Neural cell (in vitro differentiated cells): ENCODE results near the gene NAGK. TPM values are rescaled to one million over a fixed set of nuclear protein-coding genes. Genes with fewer than 3 reads are reported as not detected.

Experiments
- H2AFZ ChIP-seq: fragments of 200-600, 300-800 bp; sonication (generic), shearing (Covaris generic); 2 replicates; pipeline ENCODE4 v1.6.0; 2014; ENCODE audit warnings: low read depth, mild to moderate bottlenecking, antibody characterized with exemption, low read length, moderate library complexity
- H3F3A ChIP-seq: fragments of 200-600 bp; shearing (Covaris generic); 2 replicates; pipeline ENCODE4 v1.6.1; 2016; ENCODE audit warnings: mild to moderate bottlenecking, moderate library complexity, mixed read lengths, antibody characterized with exemption, low read length; ENCODE audit not compliant: insufficient read depth, poor library complexity, severe bottlenecking
- H3K27ac ChIP-seq: fragments of 200-600, 300-800 bp; sonication (generic), shearing (Covaris generic); 2 replicates; pipeline ENCODE4 v1.5.1; 2014; ENCODE audit warnings: mild to moderate bottlenecking, low read length, moderate library complexity
- H3K27me3 ChIP-seq: fragments of 300-800, 200-600 bp; sonication (generic), shearing (Covaris generic); 2 replicates; pipeline ENCODE4 v1.6.0; 2014; ENCODE audit warnings: mild to moderate bottlenecking, low read depth, low read length, moderate library complexity; ENCODE audit not compliant: insufficient read depth
- H3K36me3 ChIP-seq: fragments of 300-800, 200-600 bp; sonication (generic), shearing (Covaris generic); 2 replicates; pipeline ENCODE4 v1.5.1; 2014; ENCODE audit warnings: mild to moderate bottlenecking, antibody characterized with exemption, low read length, moderate library complexity; ENCODE audit not compliant: insufficient read depth
- H3K4me2 ChIP-seq: fragments of 300-800, 200-600 bp; sonication (generic), shearing (Covaris generic); 2 replicates; pipeline ENCODE4 v1.6.0; 2014; ENCODE audit warnings: mild to moderate bottlenecking, low read length
- H3K4me3 ChIP-seq: fragments of 300-800, 200-600 bp; sonication (generic), shearing (Covaris generic); 2 replicates; pipeline ENCODE4 v1.5.1; 2014; ENCODE audit warnings: mild to moderate bottlenecking, low read length, moderate library complexity
- H3K79me2 ChIP-seq: fragments of 200-600 bp; shearing (Covaris generic); replicated peaks from 2 replicates; pipeline ENCODE4 v1.6.0; 2014; ENCODE audit warnings: mild to moderate bottlenecking, low read length, moderate library complexity; ENCODE audit not compliant: insufficient read depth
- H3K9ac ChIP-seq: fragments of 300-800, 200-600 bp; sonication (generic), shearing (Covaris generic); 2 replicates; pipeline ENCODE4 v1.6.1; 2016; ENCODE audit warnings: mild to moderate bottlenecking, low read length, mixed read lengths
- H3K9me2 ChIP-seq: fragments of 200-600 bp; shearing (Covaris generic); 2 replicates; pipeline ENCODE4 v1.6.1; 2016; ENCODE audit warnings: mild to moderate bottlenecking, low read length, mixed read lengths; ENCODE audit not compliant: insufficient read depth
- H3K9me3 ChIP-seq: fragments of 200-600, 300-800 bp; sonication (generic), shearing (Covaris generic); 2 replicates; pipeline ENCODE4 v1.6.1; 2016; ENCODE audit warnings: mild to moderate bottlenecking, mixed run types, low read length, moderate library complexity, mixed read lengths
- H4K20me1 ChIP-seq: fragments of 200-600 bp; shearing (Covaris generic); 2 replicates; pipeline ENCODE4 v1.6.1; 2016; ENCODE audit warnings: mild to moderate bottlenecking, mixed run types; ENCODE audit not compliant: insufficient read depth
- EP300 ChIP-seq: fragments of 450-650 bp; conservative IDR thresholded peaks from 2 replicates; pipeline ENCODE4 v1.6.1; 2014; ENCODE audit warnings: antibody characterized with exemption, mild to moderate bottlenecking, moderate library complexity; ENCODE audit not compliant: poor library complexity, severe bottlenecking
- EZH2 ChIP-seq: fragments of 200-600, 300-800 bp; shearing (Covaris generic), sonication (generic); IDR thresholded peaks from 2 replicates; pipeline ENCODE4 v1.6.1; 2014; ENCODE audit warnings: antibody characterized with exemption, low read length, borderline replicate concordance, mild to moderate bottlenecking; ENCODE audit not compliant: insufficient read depth, poor library complexity, severe bottlenecking
- MXI1 ChIP-seq: fragments of 450-650 bp; conservative IDR thresholded peaks from 2 replicates; pipeline ENCODE4 v1.6.1; 2014; ENCODE audit warnings: antibody characterized with exemption, mild to moderate bottlenecking; ENCODE audit not compliant: poor library complexity, severe bottlenecking
- POLR2AphosphoS5 ChIP-seq: IDR thresholded peaks from 2 replicates; pipeline ENCODE4 v1.6.1; 2012
- RAD21 ChIP-seq: fragments of 450-650 bp; conservative IDR thresholded peaks from 2 replicates; pipeline ENCODE4 v1.6.1; 2014; ENCODE audit warnings: antibody characterized with exemption, mild to moderate bottlenecking, moderate library complexity
- REST ChIP-seq: IDR thresholded peaks from 2 replicates; pipeline ENCODE4 v1.6.1; 2012; ENCODE audit warnings: borderline replicate concordance
- SMC3 ChIP-seq: fragments of 450-650 bp; conservative IDR thresholded peaks from 2 replicates; pipeline ENCODE4 v1.6.1; 2014; ENCODE audit warnings: antibody characterized with exemption, mild to moderate bottlenecking, moderate library complexity; ENCODE audit not compliant: poor library complexity
- TAF1 ChIP-seq: IDR thresholded peaks from 2 replicates; pipeline ENCODE4 v1.6.1; 2012; ENCODE audit warnings: low read depth
- polyA plus RNA-seq: library from polyadenylated mRNA; depleted of rRNA; stranded (reverse); fragments of >200 nt; gene quantifications from 2 replicates; pipeline ENCODE4 v1.2.3, GENCODE V29; 2014
- TF ChIP-seq, protein P1 (sequence below): fragments of 450-650 bp; IDR thresholded peaks from 2 replicates; pipeline ENCODE4 v1.5.1; 2014; ENCODE audit warnings: antibody characterized with exemption, mild to moderate bottlenecking, moderate library complexity; ENCODE audit not compliant: poor library complexity, severe bottlenecking

The NAGK gene
- polyA plus RNA-seq, 1 donor from 2014 or later: 123 TPM

GRCh38 chr2:71045151-71045550, 23.3 kb upstream of the NAGK start:
- Histone ChIP-seq H4K20me1 (no peaks in the 10 kb centered on the region), H3K9me3 (no peaks in the 10 kb centered on the region), H3F3A (no peaks in the 10 kb centered on the region), H3K4me3 (no peak overlapping the region), H3K9me2 (no peaks in the 10 kb centered on the region), H3K36me3 (no peaks in the 10 kb centered on the region), H3K27ac (no peak overlapping the region), H3K4me2 (no peak overlapping the region), H2AFZ (no peak overlapping the region), H3K27me3 (no peaks in the 10 kb centered on the region), H3K79me2 (no peaks in the 10 kb centered on the region), H3K9ac (no peak overlapping the region)
- TF ChIP-seq, protein P1, sequence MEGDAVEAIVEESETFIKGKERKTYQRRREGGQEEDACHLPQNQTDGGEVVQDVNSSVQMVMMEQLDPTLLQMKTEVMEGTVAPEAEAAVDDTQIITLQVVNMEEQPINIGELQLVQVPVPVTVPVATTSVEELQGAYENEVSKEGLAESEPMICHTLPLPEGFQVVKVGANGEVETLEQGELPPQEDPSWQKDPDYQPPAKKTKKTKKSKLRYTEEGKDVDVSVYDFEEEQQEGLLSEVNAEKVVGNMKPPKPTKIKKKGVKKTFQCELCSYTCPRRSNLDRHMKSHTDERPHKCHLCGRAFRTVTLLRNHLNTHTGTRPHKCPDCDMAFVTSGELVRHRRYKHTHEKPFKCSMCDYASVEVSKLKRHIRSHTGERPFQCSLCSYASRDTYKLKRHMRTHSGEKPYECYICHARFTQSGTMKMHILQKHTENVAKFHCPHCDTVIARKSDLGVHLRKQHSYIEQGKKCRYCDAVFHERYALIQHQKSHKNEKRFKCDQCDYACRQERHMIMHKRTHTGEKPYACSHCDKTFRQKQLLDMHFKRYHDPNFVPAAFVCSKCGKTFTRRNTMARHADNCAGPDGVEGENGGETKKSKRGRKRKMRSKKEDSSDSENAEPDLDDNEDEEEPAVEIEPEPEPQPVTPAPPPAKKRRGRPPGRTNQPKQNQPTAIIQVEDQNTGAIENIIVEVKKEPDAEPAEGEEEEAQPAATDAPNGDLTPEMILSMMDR: no peak
- TF ChIP-seq RAD21 (no peak), EP300 (no peak), EZH2 (no peak), POLR2AphosphoS5 (no peak), MXI1 (no peak), SMC3 (no peak), REST (no peak), TAF1 (no peak)

- H3F3A ChIP-seq: no peaks in the 10 kb centered on the region
- TF ChIP-seq RAD21 (no peak), POLR2AphosphoS5 (no peak), MXI1 (no peak), SMC3 (no peak), REST (no peak), TAF1 (no peak), EP300 (no peak), EZH2 (no peak)
- TF ChIP-seq, protein P1: no peak
- H3K27ac ChIP-seq: no peak overlapping the region
- no peak overlapping the region for H3K4me2 ChIP-seq
- H3K9me2 ChIP-seq: no peaks in the 10 kb centered on the region
- H4K20me1 ChIP-seq: no peaks in the 10 kb centered on the region
- H3K9ac ChIP-seq: no peak overlapping the region
- H3K79me2 ChIP-seq: no peaks in the 10 kb centered on the region
- H3K27me3 ChIP-seq: no peaks in the 10 kb centered on the region
- no peak overlapping the region for H2AFZ ChIP-seq
- no peaks in the 10 kb centered on the region for H3K9me3 ChIP-seq
- no peak overlapping the region for H3K4me3 ChIP-seq
- no peaks in the 10 kb centered on the region for H3K36me3 ChIP-seq
Observed at GRCh38 chr2:71045865-71046548, 22.4 kb upstream of the NAGK start.
